GM10248 (cell line): Measurements from ENCODE around the gene OXA1L.

ENCODE experiments used
- CTCF ChIA-PET: fragments of 300-600 bp; sonication (Branson Sonifier 250); formaldehyde crosslinking; extraction: SDS; loops from one replicate; lab custom pipeline; 2021; ENCODE audit warnings: antibody characterized with exemption; lab: Yijun Ruan, JAX
- POLR2A ChIA-PET: fragments of 350-650 bp; sonication (Branson Sonifier 250); formaldehyde crosslinking; extraction: SDS; loops from one replicate; lab custom pipeline; 2020; ENCODE audit warnings: antibody characterized with exemption; lab: Yijun Ruan, JAX
- DNase-seq: peaks from one replicate; pipeline ENCODE4 v3.0.0; 2012; ENCODE audit errors: extremely low spot score
- TF ChIP-seq, protein P1 (sequence below): IDR thresholded peaks from 2 replicates; pipeline ENCODE4 v1.5.1; 2012; ENCODE audit warnings: mild to moderate bottlenecking, low read depth; ENCODE audit errors: extremely low read depth, missing control alignments, control extremely low read depth

The OXA1L gene

DNA sequence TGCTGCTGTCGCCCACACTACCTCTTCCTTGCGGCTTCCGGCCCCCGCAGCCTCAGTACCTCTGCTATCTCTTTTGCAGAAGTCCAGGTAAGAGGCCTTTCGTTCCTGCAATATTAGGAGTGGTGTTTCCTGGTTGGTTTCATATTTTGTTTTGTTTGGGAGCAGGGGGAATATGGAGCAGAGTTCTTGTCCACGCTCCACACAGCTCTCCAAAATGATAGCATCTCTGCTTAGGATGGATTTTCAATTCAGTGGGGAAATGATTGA, 768 bp downstream of the OXA1L start:
- ChIA-PET POLR2A (no interaction called here), CTCF (interaction anchor here (1.1 to 3.2 kb wide), 8 partner anchors 10 to 211 kb away, joined by 3 to 24 read pairs (median 4); no protein-coding TSS in a partner anchor)
- TF ChIP-seq, protein P1, sequence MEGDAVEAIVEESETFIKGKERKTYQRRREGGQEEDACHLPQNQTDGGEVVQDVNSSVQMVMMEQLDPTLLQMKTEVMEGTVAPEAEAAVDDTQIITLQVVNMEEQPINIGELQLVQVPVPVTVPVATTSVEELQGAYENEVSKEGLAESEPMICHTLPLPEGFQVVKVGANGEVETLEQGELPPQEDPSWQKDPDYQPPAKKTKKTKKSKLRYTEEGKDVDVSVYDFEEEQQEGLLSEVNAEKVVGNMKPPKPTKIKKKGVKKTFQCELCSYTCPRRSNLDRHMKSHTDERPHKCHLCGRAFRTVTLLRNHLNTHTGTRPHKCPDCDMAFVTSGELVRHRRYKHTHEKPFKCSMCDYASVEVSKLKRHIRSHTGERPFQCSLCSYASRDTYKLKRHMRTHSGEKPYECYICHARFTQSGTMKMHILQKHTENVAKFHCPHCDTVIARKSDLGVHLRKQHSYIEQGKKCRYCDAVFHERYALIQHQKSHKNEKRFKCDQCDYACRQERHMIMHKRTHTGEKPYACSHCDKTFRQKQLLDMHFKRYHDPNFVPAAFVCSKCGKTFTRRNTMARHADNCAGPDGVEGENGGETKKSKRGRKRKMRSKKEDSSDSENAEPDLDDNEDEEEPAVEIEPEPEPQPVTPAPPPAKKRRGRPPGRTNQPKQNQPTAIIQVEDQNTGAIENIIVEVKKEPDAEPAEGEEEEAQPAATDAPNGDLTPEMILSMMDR: no peak
- DNase-seq: no peak

DNA sequence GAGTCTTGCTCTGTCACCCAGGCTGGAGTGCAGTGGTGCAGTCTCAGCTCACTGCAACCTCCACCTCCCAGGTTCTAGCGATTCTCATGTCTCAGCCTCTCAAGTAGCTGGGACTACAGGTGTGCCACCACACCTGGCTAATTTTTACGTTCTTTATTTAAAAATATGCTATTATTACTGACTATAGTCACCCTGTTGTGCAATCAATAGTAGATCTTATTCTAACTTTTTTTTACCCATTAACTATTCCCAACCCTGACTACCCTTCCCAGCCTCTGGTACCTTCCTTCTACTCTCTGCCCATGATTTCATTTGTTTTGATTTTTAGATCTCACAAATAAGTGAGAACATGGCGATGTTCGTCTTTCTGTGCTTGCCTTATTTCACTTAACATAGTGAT, 2.5 kb downstream of the OXA1L start:
- POLR2A ChIA-PET: no interaction called here
- CTCF ChIA-PET: interaction anchor here (1.1 to 1.6 kb wide), 3 partner anchors 66 to 171 kb away, joined by 3 to 4 read pairs (median 4); partner anchors contain the start of gene ABHD4
- DNase-seq: no peak
- TF ChIP-seq, protein P1: no peak

DNA sequence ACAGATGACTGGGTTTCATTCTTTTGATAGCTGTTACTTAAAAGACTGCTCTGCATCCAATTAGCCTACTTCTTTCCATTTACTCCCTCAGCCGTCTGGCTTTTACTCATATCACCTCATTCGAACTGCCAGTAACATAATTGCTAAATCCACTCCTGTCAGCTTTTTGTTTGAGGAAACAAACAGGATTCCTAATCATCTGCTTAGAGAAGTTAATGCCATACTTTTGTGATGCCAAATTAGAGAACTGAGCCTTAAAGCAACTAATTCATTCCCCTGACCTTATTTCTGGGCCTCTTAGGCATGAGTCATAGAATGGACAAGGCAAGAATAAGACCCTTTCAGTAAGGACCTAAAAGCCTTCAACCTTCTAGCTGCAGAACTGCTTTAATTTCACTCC, 2.9 kb downstream of the OXA1L start:
- CTCF ChIA-PET: interaction anchor here (1.1 to 1.6 kb wide), 3 partner anchors 65 to 171 kb away, joined by 3 to 4 read pairs (median 4); partner anchors contain the start of gene ABHD4
- POLR2A ChIA-PET: no interaction called here
- no peak for DNase-seq
- TF ChIP-seq, protein P1: no peak

DNA sequence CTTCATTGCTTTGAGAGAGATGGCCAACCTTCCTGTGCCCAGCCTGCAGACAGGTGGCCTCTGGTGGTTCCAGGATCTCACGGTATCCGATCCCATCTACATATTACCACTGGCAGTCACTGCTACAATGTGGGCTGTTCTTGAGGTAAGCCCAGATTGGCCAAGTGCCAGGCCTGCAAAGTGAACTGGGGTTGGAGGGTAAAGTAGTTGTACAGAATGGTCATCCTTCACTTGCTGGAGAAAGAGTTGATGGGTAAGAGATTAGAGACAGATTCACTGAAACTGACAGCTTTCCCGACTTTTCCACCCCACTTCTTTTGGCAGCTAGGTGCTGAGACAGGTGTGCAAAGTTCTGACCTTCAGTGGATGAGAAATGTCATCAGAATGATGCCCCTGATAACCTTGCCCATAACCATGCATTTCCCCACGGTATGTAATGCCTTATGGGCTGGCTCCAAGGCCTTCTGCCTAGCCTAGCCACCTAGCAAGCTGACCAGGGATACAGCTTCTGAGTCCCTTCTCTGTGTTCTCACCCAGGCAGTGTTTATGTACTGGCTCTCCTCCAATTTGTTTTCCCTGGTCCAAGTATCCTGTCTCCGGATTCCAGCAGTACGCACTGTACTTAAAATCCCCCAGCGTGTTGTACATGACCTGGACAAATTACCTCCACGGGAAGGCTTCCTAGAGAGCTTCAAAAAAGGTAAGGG, 4.1 kb downstream of the OXA1L start:
- ChIA-PET POLR2A (no interaction called here), CTCF (interaction anchor here (1.0 to 1.4 kb wide), 4 partner anchors 11 to 82 kb away, joined by 3 to 4 read pairs (median 3); no protein-coding TSS in a partner anchor)
- DNase-seq: no peak
- TF ChIP-seq, protein P1: no peak

DNA sequence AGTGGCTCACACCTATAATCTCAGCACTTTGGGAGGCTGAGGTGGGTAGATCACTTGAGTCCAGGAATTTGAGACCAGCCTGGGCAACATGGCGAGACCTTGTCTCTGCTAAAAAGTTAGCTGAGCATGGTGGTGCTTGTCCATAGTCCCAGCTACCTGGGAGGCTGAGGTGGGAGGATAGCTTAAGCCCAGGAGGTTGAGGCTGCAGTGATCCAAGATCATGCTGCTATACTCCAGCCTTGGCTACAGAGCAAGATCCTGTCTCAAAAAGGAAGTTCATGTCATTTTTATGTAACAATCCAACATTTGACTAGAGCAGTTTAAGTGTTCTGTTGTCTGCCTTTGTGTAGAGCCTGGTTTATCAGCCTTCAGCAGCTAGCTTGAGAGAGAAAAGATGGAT, 6.2 kb downstream of the OXA1L start:
- POLR2A ChIA-PET: no interaction called here
- no peak for DNase-seq
- TF ChIP-seq, protein P1: no peak
- CTCF ChIA-PET: interaction anchor here (1.4 to 7.1 kb wide), 6 partner anchors 12 to 183 kb away, joined by 3 to 68 read pairs (median 6); no protein-coding TSS in a partner anchor

DNA sequence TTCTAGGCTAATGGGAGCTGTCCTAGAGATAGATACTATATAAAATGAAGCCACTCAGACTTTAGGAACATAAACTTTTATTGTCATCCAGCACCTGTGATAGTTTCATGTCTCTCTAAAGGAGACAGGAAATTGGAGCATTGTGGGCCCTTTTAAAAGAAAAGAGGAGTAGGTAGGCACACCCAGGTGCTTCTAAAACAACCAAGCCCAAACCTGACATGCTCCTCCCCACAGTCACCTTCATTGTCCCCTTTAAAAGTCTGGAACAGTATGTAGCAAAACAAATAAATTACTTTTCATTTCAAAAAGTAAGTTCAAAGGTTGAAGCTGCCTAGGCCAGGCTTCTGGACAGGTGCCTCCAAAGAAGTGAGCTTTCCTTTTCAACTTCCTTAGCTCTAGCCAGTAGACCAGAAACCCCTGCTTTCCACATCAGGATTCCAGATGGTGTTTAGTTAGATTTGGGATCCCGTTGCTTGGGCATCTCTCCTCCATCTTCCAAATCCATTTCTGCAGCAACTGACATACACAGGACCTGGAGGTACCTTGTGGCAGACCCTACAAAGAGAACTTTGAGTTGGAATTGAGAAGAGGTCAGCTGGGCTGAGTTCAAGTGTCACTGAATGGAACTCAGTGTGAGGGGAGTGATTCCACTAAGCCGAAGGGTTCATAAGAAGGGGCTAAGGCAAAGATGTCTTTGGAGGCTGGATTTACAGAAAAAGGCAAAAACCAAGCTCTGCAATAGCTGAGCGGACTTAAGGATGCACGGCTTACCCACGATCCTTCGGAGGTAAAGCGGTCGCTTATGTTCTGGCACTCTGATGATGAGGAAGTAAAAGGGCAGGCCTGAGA, 6.9 kb downstream of the OXA1L start:
- TF ChIP-seq, protein P1: no peak
- POLR2A ChIA-PET: no interaction called here

More for the DNA sequence above, 6.9 kb downstream of the OXA1L start:
- no peak for DNase-seq
- CTCF ChIA-PET: interaction anchor here (0.8 to 7.1 kb wide), 11 partner anchors 9 to 217 kb away, joined by 3 to 68 read pairs (median 4); no protein-coding TSS in a partner anchor
